ENCODE measurements around the gene DCTN2. TPM values are rescaled to one million over a fixed set of nuclear protein-coding genes. Genes with fewer than 3 reads are reported as not detected.
"Not testable (repeated sequence)": the region's sequence is repeated elsewhere in the genome, so short reads cannot be mapped to it uniquely, and the experiment has no call there.

The DCTN2 gene
- total RNA-seq, 1 donor from 2014 or later = 91.8 TPM

GRCh38 chr12:57569858-57570257 is 22.9 kb upstream of the DCTN2 start:
- intact Hi-C loops (cut with micrococcal nuclease) = no loop called here
- H3K36me3 Mint-ChIP-seq (ENCODE audit: low read depth) = no peaks in the 10 kb centered on the region
- no peaks in the 10 kb centered on the region for H3K9me3 Mint-ChIP-seq
- no peak overlapping the region for H3K4me3 Mint-ChIP-seq
- no peaks in the 10 kb centered on the region for H3K4me1 Mint-ChIP-seq
- ChIA-PET CTCF (no interaction called here), POLR2A (no interaction called here)
- TF ChIP-seq, protein P1, sequence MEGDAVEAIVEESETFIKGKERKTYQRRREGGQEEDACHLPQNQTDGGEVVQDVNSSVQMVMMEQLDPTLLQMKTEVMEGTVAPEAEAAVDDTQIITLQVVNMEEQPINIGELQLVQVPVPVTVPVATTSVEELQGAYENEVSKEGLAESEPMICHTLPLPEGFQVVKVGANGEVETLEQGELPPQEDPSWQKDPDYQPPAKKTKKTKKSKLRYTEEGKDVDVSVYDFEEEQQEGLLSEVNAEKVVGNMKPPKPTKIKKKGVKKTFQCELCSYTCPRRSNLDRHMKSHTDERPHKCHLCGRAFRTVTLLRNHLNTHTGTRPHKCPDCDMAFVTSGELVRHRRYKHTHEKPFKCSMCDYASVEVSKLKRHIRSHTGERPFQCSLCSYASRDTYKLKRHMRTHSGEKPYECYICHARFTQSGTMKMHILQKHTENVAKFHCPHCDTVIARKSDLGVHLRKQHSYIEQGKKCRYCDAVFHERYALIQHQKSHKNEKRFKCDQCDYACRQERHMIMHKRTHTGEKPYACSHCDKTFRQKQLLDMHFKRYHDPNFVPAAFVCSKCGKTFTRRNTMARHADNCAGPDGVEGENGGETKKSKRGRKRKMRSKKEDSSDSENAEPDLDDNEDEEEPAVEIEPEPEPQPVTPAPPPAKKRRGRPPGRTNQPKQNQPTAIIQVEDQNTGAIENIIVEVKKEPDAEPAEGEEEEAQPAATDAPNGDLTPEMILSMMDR (IDR thresholded peaks at IDR 0.05) = no peak
- DNase-seq (no peak), ATAC-seq (ENCODE audit: low read depth) (no peak)
- no peak overlapping the region for H3K27ac Mint-ChIP-seq
- peaks cover 9% of the 10 kb centered on the region for H3K27me3 Mint-ChIP-seq

DNA sequence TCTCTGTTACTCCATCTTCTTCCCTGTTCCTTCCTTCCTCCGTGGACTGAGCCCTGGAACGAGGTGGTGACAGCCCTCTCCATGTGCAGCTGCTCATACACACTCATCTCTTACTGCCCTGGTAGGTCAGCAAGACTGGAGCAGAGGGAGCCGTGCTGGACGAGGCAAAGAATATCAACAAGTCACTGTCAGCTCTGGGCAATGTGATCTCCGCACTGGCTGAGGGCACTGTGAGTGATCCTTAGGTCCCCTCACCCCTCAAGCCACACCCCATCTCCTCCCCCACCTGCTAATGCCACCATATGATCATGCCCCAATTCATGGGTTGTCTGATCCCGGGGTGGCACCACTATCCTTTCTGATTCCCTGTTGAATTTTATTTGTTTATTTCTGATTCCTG is 21.8 kb upstream of the DCTN2 start:
- DNase-seq = no peak
- TF ChIP-seq, protein P1 (IDR thresholded peaks at IDR 0.05) = no peak
- ChIA-PET CTCF (no interaction called here), POLR2A (no interaction called here)
- ATAC-seq (ENCODE audit: low read depth) = no peak
- Mint-ChIP-seq H3K27me3 (peaks cover 14% of the 10 kb centered on the region), H3K36me3 (ENCODE audit: low read depth) (no peaks in the 10 kb centered on the region), H3K27ac (no peak overlapping the region), H3K4me1 (no peaks in the 10 kb centered on the region), H3K9me3 (no peaks in the 10 kb centered on the region), H3K4me3 (no peak overlapping the region)
- intact Hi-C loops (cut with micrococcal nuclease) = no loop called here

- Mint-ChIP-seq H3K36me3 (ENCODE audit: low read depth) (no peaks in the 10 kb centered on the region), H3K27me3 (peaks cover 29% of the 10 kb centered on the region), H3K9me3 (no peaks in the 10 kb centered on the region), H3K4me1 (no peaks in the 10 kb centered on the region), H3K27ac (no peak overlapping the region), H3K4me3 (no peak overlapping the region)
- ChIA-PET CTCF (no interaction called here), POLR2A (no interaction called here)
- intact Hi-C loops (cut with micrococcal nuclease) = no loop called here
- DNase-seq (no peak), ATAC-seq (ENCODE audit: low read depth) (no peak)
- TF ChIP-seq, protein P1 (IDR thresholded peaks at IDR 0.05) = no peak
These were observed 17.3 kb upstream of the DCTN2 start for GRCh38 chr12:57564178-57564740.

DNA sequence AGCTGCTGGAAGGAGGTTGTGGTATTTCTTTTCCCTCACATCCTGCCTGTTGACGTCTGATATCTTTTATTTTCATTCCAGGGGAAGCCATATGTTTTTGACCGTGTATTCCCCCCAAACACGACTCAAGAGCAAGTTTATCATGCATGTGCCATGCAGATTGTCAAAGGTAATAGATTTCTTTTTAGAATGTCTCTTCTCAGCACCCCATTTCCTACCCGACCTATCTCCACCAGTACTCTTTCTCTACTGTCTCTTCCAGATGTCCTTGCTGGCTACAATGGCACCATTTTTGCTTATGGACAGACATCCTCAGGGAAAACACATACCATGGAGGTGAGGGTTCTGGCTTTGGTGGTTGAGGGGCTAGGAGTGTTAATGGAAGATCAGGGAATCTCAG is 16.4 kb upstream of the DCTN2 start:
- DNase-seq (no peak), ATAC-seq (ENCODE audit: low read depth) (no peak)
- TF ChIP-seq, protein P1 (IDR thresholded peaks at IDR 0.05) = no peak
- ChIA-PET POLR2A (no interaction called here), CTCF (no interaction called here)
- Mint-ChIP-seq H3K9me3 (no peaks in the 10 kb centered on the region), H3K27me3 (peaks cover 23% of the 10 kb centered on the region), H3K4me1 (no peaks in the 10 kb centered on the region), H3K27ac (no peak overlapping the region), H3K4me3 (no peak overlapping the region), H3K36me3 (ENCODE audit: low read depth) (no peaks in the 10 kb centered on the region)
- intact Hi-C loops (cut with micrococcal nuclease) = no loop called here

DNA sequence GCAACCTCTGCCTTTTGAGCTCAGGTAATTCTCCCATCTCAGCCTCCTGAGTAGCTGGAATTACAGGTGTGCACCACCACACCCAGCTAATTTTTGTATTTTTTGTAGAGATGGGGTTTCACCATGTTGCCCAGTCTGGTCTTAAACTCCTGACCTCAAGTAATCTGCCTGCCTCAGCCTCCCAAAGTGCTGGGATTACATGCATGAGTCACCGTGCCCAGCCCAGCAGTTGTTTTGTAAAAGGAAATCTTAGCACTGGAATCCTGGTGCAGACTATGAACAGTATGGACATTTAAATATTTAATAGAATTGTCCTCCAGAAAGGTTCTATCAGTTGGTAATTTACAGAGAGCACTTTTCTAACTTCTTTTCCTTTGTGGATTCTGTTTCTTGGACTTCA is 14.1 kb upstream of the DCTN2 start:
- H3K4me1 Mint-ChIP-seq; DNase-seq; ATAC-seq (ENCODE audit: low read depth); CTCF ChIA-PET; H3K36me3 Mint-ChIP-seq (ENCODE audit: low read depth); H3K9me3 Mint-ChIP-seq; H3K4me3 Mint-ChIP-seq; POLR2A ChIA-PET; H3K27ac Mint-ChIP-seq; intact Hi-C loops (cut with micrococcal nuclease): not testable (repeated sequence)
- H3K27me3 Mint-ChIP-seq = peaks cover 21% of the 10 kb centered on the region

DNA sequence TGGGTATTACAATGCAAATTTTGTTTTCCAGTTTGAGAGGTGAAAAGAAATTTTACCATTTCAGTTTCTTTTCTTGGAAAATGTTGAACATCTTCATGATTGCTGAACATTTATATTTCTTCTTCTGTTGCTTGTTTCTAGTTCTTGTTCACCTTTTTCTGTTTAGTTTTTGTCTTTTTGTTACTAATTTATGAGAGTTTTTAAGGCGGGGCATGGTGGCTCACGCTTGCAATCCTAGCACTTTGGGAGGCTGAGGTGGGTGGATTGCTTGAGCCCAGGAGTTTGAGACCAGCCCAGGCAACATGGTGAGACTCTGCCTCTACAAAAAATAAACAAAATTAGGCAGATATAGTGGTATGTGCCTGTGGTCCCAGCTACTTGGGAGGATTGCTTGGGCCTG is 13.5 kb upstream of the DCTN2 start:
- no peak overlapping the region for H3K27ac Mint-ChIP-seq
- no peak overlapping the region for H3K4me3 Mint-ChIP-seq
- no peaks in the 10 kb centered on the region for H3K4me1 Mint-ChIP-seq
- H3K9me3 Mint-ChIP-seq = no peaks in the 10 kb centered on the region
- POLR2A ChIA-PET = no interaction called here
- no peaks in the 10 kb centered on the region for H3K36me3 Mint-ChIP-seq (ENCODE audit: low read depth)
- peaks cover 21% of the 10 kb centered on the region for H3K27me3 Mint-ChIP-seq
- CTCF ChIA-PET = no interaction called here
- TF ChIP-seq, protein P1 (IDR thresholded peaks at IDR 0.05) = no peak
- no peak for DNase-seq
- intact Hi-C loops (cut with micrococcal nuclease) = no loop called here
- no peak for ATAC-seq (ENCODE audit: low read depth)

Data from activated B cell treated with CpG ODN at 0.5 μM for 24 hours (primary cell).